Measurements from ENCODE around the gene TTC28.

- TF ChIP-seq YY1 (IDR thresholded peaks at IDR 0.05; ENCODE audit: insufficient read depth, insufficient read length) (no peak), ZNF274 (IDR thresholded peaks at IDR 0.05; ENCODE audit: low read depth, low read length) (no peak), SUZ12 (IDR thresholded peaks at IDR 0.05; ENCODE audit: extremely low read depth, insufficient read depth, insufficient read length) (no peak)
These were observed 272.0 kb downstream of the TTC28 start for GRCh38 chr22:28407645-28408044.
